Muscle layer of colon (tissue), 2 donors: ENCODE measurements around the gene LPAR3.

Source experiments
- H3K27ac ChIP-seq: one replicate; pipeline ENCODE4 v1.7.0; 2013; ENCODE audit warnings: low read depth, mild to moderate bottlenecking, low read length, moderate library complexity
- H3K27me3 ChIP-seq, 2 donors: one replicate each; pipeline ENCODE4 v1.7.0; 2013; ENCODE audit warnings: low read length in 2 of 2, mild to moderate bottlenecking in 2 of 2; ENCODE audit not compliant: insufficient read depth in 2 of 2, control insufficient read depth in 1 of 2
- H3K36me3 ChIP-seq: one replicate; pipeline ENCODE4 v1.7.0; 2013; ENCODE audit warnings: mild to moderate bottlenecking, low read length; ENCODE audit not compliant: insufficient read depth
- H3K4me1 ChIP-seq: one replicate; pipeline ENCODE4 v1.7.0; 2013; ENCODE audit warnings: mild to moderate bottlenecking, low read length; ENCODE audit not compliant: insufficient read depth
- H3K4me3 ChIP-seq, 2 donors: one replicate each; pipeline ENCODE4 v1.7.0; 2013; ENCODE audit warnings: low read length in 2 of 2, low read depth in 1 of 2, mild to moderate bottlenecking in 1 of 2, moderate library complexity in 1 of 2
- H3K9ac ChIP-seq: one replicate; pipeline ENCODE4 v1.7.0; 2013; ENCODE audit warnings: low read length
- H3K9me3 ChIP-seq: one replicate; pipeline ENCODE4 v1.7.0; 2013; ENCODE audit warnings: mild to moderate bottlenecking, low read length
- donor health status: abdominal sarcoma.
- donor health status: Adenocarcinoma of cecum.

Gene LPAR3

DNA sequence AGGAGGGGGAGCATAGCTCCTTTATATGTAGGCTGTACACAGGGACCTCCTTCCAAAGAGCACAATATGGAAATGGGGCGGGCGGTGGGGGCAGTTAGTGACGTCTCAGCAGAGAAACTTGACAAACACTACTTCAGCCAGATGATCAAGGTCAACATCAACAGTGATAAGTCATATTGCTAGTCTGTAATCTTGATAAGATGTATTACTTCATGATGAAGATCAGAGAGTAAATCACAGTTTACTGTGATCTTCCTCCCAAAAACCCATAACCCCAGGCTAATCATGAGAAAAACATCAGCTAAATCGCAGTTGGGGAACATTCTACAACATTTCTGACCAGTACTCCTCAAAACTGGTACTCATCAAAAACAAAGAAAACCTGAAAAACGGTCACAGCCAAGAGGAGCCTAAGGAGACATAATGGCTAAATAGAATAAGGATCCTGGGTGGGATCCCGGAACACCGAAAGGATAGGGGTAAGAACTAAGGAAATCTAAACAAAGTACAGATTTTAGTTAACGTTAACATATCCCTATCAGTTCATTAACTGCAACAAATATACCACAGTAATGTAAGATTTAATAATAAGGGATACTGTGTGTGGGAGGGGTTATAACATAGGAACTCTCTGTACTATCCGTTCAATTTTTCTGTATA, 20.2 kb downstream of the LPAR3 start:
- H3K4me3 ChIP-seq = no peak overlapping the region
- no peaks in the 10 kb centered on the region for H3K4me1 ChIP-seq
- H3K27ac ChIP-seq = no peak overlapping the region
- H3K27me3 ChIP-seq = no peaks in the 10 kb centered on the region
- H3K36me3 ChIP-seq = no peaks in the 10 kb centered on the region
- no peaks in the 10 kb centered on the region for H3K9me3 ChIP-seq
- H3K9ac ChIP-seq = no peak overlapping the region

DNA sequence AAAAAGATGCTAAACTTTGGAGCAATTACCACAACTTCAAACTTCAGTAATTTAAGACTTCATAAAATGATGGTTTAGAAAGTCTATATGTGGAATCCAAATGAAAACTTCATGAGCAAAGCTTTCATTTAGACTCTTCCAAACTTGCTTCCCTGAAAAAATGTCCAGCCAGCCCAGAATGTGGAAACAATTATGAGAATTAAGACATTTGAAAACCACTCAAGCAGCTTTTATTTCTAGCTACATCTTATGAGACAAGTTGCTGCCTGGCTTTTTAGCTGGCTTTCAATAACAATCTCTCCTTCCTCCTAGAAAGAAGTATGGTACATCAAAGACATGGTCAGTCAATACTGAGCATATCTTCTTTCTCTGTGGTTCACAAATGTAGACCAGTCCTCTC, 21.8 kb downstream of the LPAR3 start:
- Histone ChIP-seq H3K4me1 (no peaks in the 10 kb centered on the region), H3K4me3 (no peak overlapping the region), H3K36me3 (no peaks in the 10 kb centered on the region), H3K27me3 (no peaks in the 10 kb centered on the region), H3K9ac (no peak overlapping the region), H3K27ac (no peak overlapping the region), H3K9me3 (no peaks in the 10 kb centered on the region)

DNA sequence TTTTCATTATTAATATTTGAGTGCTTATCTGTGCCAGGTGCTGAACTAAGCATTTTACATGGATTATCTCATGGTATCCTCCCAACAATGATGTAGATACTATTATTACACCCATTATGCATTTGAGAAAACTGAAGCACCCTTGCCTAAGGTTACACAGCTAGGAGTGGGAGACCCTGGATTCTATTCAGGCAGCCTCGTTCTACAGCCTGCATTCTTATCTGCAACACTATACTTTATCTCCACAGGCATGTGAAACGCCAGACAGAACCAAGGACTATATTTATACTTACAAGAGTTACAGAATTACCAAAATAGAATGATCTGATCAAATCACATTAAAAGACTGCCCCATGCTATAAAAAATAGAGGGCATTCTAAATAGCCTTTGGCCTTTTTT, 22.4 kb downstream of the LPAR3 start:
- no peaks in the 10 kb centered on the region for H3K36me3 ChIP-seq
- no peaks in the 10 kb centered on the region for H3K27me3 ChIP-seq
- no peaks in the 10 kb centered on the region for H3K9me3 ChIP-seq
- H3K9ac ChIP-seq = no peak overlapping the region
- no peaks in the 10 kb centered on the region for H3K4me1 ChIP-seq
- no peak overlapping the region for H3K27ac ChIP-seq
- no peak overlapping the region for H3K4me3 ChIP-seq

DNA sequence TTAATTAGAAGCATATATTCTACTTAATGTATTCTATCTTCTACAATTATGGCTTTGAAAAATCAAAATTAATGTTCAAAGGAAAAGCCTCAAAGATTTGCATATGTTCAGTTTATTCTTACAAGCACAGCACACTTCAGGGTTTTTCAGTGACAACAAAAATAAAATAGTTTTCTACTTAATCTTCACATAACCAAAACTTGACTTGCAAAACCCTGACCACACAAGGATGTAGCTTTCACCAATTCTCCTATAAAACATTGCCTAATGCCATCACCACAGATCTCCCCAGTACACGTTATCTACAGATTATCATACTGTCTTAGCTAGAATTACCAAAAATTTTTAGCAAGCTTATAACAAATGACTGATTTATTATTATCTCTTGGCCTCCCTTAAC, 23.3 kb downstream of the LPAR3 start:
- no peaks in the 10 kb centered on the region for H3K4me1 ChIP-seq
- no peak overlapping the region for H3K4me3 ChIP-seq
- no peak overlapping the region for H3K27ac ChIP-seq
- no peak overlapping the region for H3K9ac ChIP-seq
- no peaks in the 10 kb centered on the region for H3K9me3 ChIP-seq
- no peaks in the 10 kb centered on the region for H3K36me3 ChIP-seq
- no peaks in the 10 kb centered on the region for H3K27me3 ChIP-seq

DNA sequence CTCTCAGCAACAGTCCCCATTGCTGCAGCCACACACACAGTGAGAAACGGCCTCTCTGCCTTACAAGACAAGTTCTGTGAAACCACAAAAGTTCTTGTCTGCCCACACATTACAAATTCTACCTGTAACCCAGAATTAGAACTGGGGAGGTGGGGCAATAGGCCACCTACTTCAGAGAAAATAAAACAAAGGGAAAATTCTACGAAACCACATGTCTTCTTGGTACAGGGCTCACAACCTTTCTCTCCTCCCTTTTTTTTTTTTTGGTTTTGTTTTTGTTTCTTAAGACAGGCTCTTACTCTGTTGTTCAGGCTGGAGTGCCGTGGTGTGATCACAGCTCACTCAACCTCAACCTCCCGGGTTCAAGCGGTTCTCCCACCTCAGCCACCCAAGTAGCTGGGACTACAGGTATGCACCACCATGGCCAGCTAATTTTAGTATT, 30.2 kb downstream of the LPAR3 start:
- Histone ChIP-seq H3K4me1 (no peaks in the 10 kb centered on the region), H3K9ac (no peak overlapping the region), H3K4me3 (no peak overlapping the region), H3K27ac (no peak overlapping the region), H3K36me3 (no peaks in the 10 kb centered on the region), H3K9me3 (no peaks in the 10 kb centered on the region), H3K27me3 (no peaks in the 10 kb centered on the region)

DNA sequence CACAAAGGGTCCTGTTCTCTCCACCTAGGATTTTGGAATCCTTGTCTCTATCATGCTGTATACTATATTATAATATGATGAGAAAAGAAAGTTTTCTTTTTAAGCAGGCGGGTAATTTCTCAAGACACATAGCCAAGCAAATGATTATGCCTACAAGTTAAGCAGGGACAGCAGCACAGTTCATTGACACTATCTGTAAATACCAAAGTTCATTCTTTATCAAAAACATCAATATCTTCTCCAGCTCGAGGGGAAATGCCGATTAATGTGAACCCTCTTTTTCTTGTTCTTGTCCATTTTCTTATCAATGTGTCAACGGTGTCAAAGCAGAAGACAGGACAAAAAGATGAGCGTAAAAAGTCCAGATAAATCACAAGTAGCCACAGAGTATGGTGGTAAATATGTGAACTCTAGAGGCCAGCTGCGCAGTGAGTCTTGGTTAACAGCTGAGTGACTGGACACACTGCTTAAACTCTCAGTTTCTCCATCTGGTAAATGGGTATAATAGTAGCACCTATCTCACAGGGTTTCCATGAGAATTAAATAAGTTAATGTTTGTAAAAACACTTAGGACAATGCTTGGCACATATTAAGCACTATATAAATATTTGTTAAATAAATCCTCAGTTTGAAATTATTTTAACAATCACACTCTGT, 30.9 kb downstream of the LPAR3 start:
- Histone ChIP-seq H3K4me3 (no peak overlapping the region), H3K4me1 (no peaks in the 10 kb centered on the region), H3K9ac (no peak overlapping the region), H3K27me3 (no peaks in the 10 kb centered on the region), H3K27ac (no peak overlapping the region), H3K36me3 (no peaks in the 10 kb centered on the region), H3K9me3 (no peaks in the 10 kb centered on the region)

DNA sequence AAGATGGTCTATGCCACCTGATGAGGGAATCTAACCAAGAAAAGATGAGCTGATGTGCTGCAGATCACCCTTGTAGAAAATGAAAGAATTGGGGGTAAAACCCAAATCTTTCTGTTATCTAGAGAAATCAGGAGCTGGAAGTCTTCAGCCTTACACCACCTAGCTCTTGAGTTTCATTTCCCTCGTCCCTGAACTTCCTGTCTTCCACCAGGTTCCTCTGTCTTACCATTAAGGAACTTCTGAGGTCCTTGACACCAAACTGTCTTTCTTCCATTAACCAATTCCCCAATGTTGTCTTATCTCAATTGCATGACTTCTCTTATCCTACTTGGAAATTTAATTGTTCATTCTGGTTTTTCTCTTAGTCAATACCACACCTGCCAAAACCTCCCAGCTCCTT, 31.5 kb downstream of the LPAR3 start:
- no peaks in the 10 kb centered on the region for H3K4me1 ChIP-seq
- H3K9me3 ChIP-seq = no peaks in the 10 kb centered on the region
- no peak overlapping the region for H3K9ac ChIP-seq
- no peaks in the 10 kb centered on the region for H3K27me3 ChIP-seq
- H3K27ac ChIP-seq = no peak overlapping the region
- no peak overlapping the region for H3K4me3 ChIP-seq
- H3K36me3 ChIP-seq = no peaks in the 10 kb centered on the region

DNA sequence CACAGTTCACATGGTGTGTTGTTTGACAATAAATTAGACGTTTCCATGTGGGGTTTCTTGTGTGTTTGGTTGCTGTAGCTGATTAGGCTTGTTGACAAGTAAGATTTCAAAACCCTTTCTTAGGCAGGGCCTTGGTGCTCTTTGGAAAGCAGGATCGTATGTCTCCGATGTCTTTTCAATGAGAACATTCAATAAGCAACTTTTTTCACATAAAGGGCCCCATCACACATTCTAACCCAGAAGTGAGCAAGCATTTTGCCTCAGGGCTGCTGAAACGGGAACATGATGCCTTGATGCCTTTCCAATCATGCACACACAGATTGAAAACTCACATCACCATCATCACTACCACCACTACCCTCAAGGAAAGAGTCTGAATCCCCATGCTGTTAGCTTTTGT, 33.1 kb downstream of the LPAR3 start:
- Histone ChIP-seq H3K36me3 (no peaks in the 10 kb centered on the region), H3K27me3 (no peaks in the 10 kb centered on the region), H3K9me3 (no peaks in the 10 kb centered on the region), H3K4me3 (no peak overlapping the region), H3K4me1 (no peaks in the 10 kb centered on the region), H3K9ac (no peak overlapping the region), H3K27ac (no peak overlapping the region)

DNA sequence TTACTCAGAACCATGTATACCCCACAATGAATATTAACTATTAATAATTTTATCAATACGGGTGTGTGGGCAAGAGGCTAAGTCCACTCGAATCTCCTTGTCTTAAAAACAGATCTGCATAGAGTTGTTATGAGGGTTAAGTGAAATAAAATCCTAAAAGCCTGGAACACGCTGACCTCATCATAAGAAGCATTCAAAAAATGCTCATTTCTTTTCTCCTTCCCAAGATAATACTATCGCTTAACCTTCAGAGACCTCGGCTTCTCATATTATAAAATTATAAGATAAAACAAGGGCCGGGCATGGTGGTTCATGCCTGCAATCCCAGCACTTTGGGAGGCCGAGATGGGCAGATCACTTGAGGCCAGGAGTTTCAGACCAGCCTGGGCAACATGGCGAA, 35.1 kb downstream of the LPAR3 start:
- no peaks in the 10 kb centered on the region for H3K9me3 ChIP-seq
- no peaks in the 10 kb centered on the region for H3K27me3 ChIP-seq
- H3K4me1 ChIP-seq = no peaks in the 10 kb centered on the region
- H3K9ac ChIP-seq = no peak overlapping the region
- no peak overlapping the region for H3K27ac ChIP-seq
- H3K4me3 ChIP-seq = no peak overlapping the region
- no peaks in the 10 kb centered on the region for H3K36me3 ChIP-seq

DNA sequence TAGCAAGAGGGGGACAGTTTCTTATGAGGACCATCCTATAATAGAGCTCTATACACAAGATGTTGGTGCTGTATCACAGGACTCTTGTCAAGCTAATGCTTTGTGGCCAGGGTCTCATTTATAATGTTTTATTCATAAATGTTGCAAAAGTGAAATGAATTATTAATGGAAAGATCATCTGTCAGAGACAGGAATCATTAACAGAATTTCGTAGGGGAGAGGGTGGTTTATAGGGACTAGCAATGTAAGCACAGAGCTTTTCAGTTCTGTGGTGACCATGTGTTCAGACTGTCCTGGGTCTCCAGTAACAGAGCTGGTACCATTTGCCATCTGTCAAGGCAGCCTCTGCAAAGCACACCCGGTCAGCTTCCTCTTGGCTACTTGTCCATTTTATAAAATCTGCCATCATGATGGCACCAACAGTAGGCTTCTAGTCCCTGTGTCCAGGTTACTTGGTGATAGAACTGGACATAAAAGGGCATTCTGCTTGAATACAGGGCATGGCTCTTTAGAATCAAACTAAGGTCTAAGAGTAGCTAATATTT, 36.2 kb downstream of the LPAR3 start:
- Histone ChIP-seq H3K4me1 (no peaks in the 10 kb centered on the region), H3K36me3 (no peaks in the 10 kb centered on the region), H3K27ac (no peak overlapping the region), H3K4me3 (no peak overlapping the region), H3K9ac (no peak overlapping the region), H3K27me3 (no peaks in the 10 kb centered on the region), H3K9me3 (no peaks in the 10 kb centered on the region)

DNA sequence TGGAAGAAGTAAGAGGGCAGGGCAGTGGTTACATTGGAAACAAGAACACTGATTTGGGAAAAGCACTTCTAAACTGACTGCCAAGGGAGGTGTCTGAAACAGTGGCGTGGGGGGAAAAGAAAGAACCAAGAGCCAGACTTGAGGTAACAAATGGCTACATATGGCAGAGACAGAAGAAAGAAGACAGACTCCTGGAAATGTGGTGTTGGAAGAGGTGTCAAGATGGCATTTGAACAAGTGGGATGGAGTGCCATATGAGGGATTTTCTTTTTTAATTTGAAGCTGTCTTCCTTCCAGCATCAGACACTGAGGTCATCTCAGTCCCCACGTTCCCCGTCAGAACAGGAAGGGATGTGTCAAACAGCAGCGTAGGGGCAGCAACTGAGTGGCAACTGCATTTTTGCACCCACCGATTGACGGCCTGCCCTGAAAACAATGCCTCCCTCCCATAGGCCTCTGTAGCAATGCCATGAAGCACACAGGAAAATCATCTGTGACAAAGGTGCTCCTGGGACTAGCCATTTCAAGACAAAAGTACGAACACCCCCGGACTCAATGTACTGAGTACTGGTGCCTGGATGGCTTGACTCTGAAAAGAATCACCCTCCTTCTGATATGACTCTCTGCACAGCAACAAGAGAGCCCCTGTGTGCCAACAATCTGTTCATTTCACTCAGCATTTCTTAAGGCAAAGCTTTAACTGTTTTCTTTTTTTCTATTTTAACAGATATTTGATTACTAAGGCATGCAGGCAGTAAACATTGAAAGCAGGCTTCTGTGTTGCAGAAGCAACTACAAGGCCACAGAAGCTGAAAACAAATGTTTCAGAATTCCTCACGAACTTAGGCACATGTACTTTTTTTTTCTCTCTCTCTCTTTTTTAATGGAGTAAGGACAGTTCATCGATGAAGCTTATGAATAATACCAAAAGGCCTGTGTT, 37.0 kb downstream of the LPAR3 start:
- Histone ChIP-seq H3K27me3 (no peaks in the 10 kb centered on the region), H3K9ac (no peak overlapping the region), H3K36me3 (no peaks in the 10 kb centered on the region), H3K27ac (no peak overlapping the region), H3K9me3 (no peaks in the 10 kb centered on the region), H3K4me3 (no peak overlapping the region), H3K4me1 (no peaks in the 10 kb centered on the region)
